NCI-H2196 (cell line): ENCODE measurements around the gene USP16.

Experiments used
- DNase-seq: peaks from one replicate; lab custom pipeline; 2025; ENCODE audit not compliant: unreplicated experiment; lab: John Stamatoyannopoulos, UW

Gene USP16

DNA sequence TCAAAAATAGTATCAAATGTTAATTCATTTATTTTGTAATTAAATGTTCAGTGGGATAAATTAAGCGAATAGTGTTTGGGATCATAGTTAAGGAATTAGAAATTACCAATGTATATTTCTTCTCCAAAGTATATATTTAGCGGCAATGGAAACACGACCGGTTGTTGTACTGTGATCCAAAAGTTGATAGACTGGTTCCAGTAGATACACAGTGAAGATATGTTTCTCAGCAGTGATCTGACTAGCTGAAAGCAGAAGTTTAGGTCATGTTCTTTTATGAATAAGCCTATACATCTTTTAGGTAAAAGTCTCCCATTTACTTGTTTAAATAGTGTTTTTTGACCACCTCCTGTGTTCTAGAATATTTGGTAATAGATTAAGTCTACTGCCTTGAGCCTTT is 8.8 kb downstream of the USP16 start:
- no peak for DNase-seq

DNA sequence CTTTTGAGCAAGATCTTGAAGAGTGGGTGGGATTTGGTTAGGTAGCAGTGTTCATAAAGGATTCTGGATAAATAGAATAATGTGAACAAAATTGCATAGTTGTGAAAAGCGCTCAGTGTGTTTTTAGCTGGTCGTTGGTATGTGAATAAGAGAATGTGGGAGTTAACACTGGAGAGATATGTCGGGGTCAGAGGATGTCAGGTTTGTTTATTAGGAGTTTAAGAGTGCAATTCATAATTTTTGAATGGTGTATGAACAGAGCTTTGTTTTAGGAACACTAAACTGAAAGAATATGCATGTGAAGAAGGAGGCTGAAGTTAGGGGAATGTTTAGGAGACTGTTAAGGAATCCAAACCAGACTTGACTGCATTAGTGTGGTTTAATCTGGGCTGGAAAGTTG is 9.4 kb downstream of the USP16 start:
- no peak for DNase-seq

DNA sequence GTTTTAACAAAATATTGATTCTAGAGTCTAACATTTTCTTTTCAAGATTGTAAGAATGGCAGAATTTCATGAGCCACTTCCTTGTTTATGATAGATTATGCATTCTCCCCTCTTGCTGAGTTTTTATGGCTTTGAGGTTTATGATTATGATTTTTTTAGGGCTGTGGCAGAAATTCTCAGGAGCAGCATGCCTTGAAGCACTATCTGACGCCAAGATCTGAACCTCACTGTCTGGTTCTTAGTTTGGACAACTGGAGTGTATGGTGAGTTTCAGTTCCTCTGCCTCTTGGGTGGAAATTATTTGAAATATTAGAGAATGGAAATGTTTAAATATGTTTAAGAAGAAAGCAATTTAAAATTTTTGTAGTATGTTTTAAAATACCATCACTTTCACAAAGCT is 10.2 kb downstream of the USP16 start:
- DNase-seq = no peak

DNA sequence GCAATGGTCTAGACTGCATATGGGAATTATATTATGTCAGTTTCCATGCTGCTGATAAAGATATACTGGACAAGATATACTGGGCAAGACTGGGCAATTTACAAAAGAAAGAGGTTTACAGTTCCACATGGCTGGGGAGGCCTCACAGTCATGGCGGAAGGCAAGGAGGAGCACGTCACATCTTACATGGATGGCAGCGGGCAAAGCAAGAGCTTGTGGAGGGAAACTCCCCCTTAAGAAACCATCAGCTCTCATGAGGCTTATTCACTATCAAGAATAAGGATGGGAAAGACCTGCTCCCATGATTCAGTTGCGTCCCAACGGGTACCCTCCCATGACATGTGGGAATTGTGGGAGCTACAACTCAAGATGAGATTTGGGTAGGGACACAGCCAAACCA is 27.8 kb downstream of the USP16 start:
- DNase-seq = no peak

DNA sequence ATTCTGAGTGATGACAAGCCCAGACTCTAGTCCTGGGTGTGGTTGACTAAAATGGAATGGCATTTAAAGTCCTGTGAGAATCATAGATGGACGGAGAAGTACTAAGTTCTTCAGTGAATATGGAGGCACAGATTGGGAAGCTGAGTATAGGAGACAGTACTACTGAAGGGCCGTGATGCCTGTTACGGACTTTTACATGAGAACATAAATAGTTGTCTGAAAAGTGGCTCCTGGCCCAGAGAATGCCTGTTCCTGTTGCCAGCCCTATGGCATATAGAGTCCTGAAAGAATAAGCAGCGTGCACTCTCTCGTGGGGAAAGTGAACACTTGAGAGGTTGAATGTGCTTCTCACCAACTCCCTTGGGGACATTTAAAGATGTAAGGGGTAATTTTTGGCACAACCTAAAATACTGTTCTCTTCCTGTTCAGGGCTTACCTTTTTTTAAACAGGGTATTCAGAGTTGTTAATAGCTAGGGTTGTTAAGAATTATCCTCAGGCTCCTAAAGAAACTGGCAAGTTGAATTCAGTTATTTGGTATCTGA is 28.6 kb downstream of the USP16 start:
- DNase-seq = no peak

DNA sequence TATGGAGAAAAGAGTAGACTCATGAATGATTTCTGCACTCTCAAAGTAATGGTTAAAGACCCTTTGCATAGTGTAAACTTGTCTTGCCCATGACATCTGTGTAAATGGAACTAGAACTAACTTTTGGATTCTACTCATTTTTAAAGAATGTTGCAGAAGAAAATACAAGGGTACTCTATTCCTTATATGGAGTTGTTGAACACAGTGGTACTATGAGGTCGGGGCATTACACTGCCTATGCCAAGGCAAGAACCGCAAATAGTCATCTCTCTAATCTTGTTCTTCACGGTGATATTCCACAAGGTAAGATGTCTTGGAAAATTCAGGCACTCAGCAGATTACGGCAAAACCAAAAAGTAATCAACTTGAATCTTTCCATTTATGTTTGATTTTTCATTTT is 29.2 kb downstream of the USP16 start:
- no peak for DNase-seq

DNA sequence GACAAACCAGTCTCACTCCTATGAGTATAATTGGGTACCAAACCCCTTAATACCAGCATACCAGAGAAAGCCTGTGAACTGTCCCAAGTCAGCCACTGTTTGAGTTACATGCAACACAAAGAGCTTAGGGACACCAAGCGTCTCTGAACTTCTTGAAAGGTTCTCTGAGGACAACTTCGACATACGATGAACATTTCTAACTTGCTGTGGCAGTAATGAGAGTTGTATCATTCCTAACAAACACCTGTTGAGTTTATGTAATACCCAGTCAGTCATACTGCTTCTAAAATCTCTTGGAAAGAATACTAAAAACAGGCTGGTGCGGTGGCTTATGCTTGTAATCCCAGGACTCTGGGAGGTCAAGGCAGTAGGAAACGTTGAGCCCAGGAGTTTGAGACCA is 30.6 kb downstream of the USP16 start:
- DNase-seq = no peak

DNA sequence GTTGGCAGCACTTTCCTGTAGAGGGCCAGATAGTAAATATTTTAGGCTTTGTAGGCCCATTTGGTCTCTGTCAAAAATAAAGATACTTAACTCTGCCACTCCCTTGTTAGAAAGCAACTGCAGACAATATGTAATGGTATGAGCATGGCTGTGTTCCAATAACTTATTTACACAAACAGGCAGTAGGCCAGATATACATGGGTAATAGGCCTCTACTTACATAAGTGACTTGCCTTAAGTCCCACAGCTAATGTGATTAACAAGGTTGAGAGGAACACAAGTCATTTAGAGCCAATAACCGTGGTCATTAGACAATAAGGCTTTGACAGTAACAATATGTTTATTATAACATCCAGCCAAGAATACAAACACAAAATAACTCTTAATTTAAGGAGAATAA is 31.5 kb downstream of the USP16 start:
- DNase-seq = no peak

DNA sequence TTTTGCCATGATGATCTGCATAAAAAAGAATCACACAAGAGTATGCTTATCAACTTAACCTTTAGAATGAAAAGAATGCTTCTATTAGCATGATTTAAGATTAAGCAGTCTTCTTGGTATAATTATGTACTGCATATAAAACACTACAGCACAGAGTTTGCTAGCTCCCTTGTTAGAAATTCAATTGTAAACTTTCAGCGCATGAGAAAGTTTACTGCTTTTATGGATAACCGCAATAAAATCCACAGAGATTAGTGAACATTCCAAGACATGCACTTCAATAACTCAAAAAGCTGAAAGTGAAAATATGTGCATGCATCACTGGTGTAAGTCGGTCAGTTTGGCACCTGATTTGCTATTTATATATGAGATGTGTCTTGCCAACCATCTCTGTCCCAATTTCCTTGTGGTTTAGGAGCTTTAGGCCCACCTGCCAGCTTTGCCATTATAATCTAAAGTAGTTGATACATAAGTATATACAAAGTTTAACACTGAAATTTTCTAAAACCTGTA is 32.1 kb downstream of the USP16 start:
- no peak for DNase-seq

DNA sequence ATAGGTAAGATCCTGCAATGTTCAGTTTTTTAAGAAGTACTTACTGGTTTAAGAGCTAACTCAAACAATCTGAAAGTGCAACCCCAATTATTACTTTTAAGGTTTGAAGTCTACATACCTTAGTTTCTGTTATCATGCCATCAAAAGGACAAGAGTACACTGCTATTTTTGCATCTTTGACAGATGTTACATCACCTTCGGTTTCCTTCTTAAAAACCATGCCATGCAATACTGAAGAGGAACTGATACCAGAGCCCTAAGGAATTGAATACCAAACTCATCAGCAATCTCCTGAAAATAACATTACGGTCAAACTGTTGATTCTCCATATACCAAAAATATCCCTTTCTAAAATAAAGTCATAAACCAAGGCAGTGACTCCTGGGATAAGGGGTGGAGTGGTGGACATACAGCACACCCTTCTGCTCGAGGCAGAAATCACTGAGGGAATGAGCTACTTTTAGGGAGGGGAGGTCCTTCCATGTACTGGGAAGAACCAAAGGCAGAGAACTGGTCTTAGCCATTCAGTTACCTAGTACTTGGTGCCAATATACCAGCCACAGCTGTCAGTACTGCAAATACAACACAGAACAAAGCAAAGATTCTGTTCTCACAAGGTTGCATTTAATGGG is 40.5 kb downstream of the USP16 start:
- no peak for DNase-seq

DNA sequence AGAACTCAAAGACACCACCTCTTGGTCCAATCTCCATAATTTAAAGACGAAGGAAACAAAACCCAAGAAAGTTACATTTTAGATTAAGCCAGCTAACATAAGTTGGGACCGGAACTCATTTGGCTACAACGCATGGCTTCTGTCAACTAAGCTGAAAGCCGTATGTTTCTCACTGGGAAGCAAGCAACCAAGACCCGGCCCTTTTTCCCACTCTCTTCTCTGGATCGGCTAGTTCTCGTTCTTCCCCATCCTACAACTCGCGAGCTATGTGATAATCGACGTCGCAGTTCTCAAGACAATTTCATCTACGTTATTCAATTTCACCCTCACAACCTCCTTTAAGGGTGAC is 48.4 kb downstream of the USP16 start:
- no peak for DNase-seq

DNA sequence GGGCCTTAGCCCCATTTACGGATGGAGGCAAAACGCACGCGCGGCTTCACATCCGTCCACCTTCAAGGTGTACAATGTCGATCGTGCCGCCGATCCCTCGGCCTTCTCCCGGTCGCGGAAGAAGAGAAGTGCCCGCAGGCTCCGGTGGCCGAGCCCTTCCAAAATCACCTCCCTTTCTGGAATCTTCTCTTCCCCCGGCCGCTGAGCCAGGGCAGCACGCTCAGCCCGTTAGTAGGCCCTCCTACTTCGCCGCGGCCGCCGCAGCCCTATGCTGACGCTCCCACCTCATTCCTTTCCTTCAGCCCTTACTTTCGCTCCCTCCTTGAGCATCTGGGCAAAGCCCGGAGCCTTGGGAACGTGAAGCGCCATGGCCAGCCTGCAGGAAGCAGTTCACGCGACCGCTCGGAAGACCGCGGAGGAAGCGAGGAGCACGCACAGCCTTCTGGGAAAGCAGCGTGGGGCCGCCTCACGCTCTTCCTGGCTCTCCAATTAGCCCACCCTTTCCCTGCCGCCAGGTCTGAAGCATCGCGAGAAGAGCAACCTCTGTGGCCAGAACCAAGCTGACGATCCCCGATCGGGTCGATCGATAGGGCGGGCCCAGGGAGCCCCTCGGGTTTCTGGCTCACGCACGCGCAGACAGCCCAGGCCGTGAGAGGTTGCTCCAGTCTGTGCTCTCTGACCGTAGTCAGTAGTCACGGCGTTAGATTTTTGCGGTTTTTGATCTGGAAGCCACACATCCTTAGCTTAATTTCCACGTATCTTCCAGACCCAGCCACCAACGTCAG is 48.9 kb downstream of the USP16 start, which contains the start of gene CCT8:
CCT8 (minus strand) TSS at position 427 of the 785 bp plus-strand sequence; CDS start at position 369, 58 bp downstream.
- DNase-seq = peak; percentile 99

DNA sequence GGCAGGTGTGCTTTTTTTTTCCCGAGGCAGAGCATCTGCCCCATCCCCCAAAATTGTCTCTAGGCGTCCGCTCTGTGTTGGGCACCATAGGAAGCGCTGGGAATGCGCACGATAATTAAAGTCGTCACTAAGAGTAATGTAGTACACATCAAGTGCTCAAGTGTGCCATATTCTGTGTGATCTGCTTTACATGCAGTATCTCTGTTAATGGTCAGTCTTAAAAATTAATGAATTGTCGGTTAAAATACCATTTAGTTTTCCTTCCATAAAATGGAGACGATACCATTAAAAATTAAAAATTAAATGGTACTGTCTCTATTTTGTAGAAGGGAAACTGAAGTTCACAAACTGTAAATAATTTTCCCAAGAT is 49.5 kb downstream of the USP16 start:
- DNase-seq = no peak

DNA sequence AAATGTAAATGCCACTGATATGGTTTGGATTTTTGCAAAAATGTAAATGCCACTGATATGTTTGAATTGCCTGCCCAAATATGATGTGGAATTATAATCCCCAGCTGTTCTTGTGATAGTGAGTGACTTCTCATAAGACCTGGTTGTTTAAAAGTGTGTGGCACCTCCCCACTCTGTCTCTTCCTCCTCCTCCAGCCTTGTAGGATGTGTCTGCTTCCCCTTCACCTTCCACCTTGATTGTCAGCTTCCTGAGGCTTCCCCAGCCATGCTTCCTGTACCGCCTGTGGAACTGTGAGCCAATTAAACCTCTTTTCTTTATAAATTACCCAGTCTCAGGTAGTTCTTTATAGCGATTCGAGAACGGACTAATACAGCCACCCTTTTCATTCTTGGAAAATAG is 50.3 kb downstream of the USP16 start:
- no peak for DNase-seq

DNA sequence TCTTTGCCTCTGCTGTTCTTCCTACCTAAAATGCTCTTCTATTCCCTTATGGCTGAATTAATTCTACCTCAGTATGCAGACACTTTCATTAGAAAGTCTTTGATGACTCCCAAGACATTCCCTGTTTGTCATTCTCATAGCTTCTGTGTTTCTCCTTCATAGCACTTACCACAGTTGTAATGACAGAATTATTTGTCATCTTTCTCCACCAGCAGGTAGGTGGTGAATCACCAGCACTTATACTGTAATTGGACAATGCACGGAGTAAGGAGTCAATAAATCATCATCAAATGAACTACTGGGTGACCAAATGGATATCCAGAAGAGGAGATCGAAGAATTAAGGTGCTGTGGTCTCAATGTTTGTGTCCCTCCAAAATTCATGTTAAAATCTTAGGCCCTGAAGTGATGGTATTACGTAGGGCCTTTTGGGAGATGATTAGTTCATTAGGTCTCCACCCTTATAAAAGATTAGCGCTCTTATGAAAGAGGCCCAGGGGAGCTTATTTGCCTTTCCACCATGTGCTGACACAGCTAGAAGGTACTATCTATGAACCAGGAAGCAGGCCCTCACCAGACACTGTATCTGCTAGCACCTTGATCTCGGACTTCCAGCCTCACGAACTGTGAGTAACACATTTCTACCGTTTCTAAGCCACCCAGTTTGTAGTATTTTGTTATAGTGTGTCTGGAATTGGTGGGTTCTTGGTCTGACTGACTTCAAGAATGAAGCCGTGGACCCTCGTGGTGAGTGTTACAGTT is 51.4 kb downstream of the USP16 start:
- no peak for DNase-seq

DNA sequence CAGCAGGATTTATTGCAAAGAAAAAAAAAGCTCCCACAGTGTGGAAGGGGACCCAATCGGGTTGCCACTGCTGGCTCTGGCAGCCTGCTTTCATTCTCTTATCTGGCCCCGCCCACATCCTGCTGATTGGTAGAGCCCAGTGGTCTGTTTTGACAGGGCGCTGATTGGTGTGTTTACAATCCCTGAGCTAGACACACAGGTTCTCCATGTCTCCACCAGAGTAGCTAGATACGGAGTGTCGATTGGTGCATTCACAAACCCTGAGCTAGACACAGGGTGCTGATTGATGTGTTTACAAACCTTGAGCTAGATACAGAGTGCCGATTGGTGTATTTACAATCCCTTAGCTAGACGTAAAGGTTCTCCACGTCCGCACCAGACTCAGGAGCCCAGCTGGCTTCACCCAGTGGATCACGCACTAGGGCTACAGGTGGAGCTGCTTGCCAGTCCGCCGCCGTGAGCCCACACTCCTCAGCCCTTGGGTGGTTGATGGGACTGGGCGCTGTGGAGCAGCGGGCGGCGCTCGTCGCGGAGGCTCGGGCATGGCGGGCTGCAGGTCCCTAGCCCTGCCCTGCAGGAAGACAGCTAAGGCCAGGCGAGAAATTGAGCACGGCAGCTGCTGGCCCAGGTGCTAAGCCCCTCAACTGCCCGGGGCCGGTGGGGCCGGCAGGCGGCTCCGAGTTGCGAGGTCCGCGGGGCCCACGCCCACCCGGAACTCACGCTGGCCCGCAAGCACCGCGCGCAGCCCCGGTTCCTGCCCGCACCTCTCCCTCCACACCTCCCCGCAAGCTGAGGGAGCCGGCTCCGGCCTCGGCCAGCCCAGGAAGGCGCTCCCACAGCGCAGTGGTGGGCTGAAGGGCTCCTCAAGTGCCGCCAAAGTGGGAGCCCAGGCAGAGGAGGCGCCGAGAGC is 52.5 kb downstream of the USP16 start:
- DNase-seq = peak; percentile 73

DNA sequence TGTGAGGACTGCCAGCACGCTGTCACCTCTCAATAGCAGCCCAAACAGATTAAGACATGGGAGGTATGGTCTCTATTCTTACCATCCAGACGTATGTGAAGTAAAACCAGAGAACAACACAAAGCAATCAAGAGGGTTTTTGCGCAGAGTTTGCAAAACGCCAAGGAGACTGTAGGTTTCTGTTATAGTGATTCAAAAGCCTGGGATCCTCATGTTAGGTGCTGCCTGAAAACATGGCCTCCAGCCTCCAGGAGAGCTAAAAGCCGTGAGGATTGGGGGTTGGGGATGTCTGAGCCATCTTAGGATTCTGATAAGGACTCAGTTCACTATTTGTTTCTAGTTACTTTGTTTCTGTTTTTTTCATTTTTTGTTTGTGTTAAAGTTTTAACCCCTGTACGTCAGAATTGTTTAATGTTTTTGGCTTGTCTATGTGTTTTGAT is 53.2 kb downstream of the USP16 start:
- peak; percentile 65 for DNase-seq

DNA sequence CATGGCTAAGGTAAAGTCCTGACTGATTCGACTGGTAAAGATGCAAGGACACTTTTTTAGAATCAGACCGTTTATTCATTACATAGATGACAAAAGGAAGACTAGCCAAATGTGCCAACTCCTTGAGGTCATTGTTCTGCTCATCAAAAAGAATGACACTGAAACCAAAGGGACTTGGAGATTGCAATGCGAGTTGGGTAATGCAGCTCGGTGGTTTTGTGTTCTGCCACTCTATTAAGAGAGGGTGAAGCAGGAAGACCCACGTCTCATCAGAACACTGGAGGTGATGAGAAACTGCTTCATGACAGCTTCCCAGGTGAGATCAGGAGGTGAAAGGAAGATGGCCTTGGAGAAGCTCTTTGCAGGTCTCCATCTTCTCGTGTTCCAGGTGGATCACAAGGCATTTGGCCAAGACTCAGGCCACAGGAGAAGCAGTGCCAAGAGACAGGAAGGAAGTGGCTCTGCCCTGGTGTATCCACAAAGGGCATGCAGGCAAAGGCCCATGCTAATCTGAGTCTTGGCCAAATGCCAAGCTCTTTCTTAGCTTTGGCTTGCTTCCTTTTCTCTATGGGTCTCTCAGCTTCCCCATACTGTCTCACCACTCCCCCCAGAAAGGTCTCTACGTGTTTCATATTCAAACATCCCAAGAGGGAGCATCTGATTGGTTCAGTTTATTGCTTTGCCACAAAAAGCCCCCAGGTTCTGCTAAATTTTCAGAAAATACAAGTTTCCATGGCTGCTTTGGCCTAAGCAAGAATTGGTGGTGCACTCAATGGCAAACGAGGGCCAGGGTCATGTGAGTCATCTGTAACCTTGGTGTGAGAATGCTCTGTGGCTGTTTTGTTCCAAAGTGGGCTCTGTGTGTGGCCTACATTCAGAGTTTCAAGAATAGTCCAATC is 54.6 kb downstream of the USP16 start:
- DNase-seq = peak; percentile 46

DNA sequence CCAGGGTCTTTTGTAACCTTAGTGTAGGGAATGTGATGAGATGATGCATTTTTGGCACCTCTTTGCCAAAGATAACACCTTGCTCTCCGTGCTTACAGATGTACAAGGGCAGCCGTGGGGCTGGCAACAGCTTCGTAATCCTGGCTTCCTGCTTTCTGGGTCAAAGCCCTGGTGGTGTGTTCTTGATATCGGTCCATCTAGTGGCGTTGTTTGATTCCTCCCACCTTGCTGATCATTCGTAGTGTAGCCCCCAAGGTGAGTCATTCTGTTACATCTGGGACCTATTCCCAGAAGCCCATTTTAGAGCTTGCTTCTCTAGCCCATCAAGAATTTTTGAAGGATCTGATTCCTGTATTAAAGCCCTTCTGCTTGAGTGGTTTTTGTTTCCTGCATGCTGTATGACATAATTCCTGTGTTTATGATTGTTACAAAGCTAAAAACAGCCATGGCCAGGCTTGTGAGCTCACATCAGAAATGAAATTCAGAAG is 56.0 kb downstream of the USP16 start:
- DNase-seq = peak; percentile 51
